Naive thymus-derived CD8-positive, alpha-beta T cell (primary cell): ENCODE data around the gene KLRC2. TPM values are rescaled to one million over a fixed set of nuclear protein-coding genes. Genes with fewer than 3 reads are reported as not detected.
"Not testable (repeated sequence)": the region's sequence is repeated elsewhere in the genome, so short reads cannot be mapped to it uniquely, and the experiment has no call there.

Experiments
- ATAC-seq, 2 donors: fragments of 150-1000 bp; cut with Tn5 transposase in 1 of 2; sonication (Bioruptor Pico), chemical (Tn5 transposase) in 1 of 2; 1 replicate in 1 of 2; 2 replicates in 1 of 2; pipeline ENCODE4 v1.10.0; 2021; ENCODE audit warnings: mild to moderate bottlenecking in 2 of 2, moderate library complexity in 2 of 2
- POLR2A ChIA-PET: fragments of 350-600 bp; sonication (Branson Sonifier 250); formaldehyde crosslinking; loops from one replicate; lab custom pipeline; 2021; ENCODE audit warnings: antibody characterized with exemption; lab: Charles Lee
- DNase-seq, 10 donors: peaks; one replicate each; pipeline versions ENCODE4 v3.0.0 to v3.0.0-alpha.2; 2020 to 2022
- H3K27ac Mint-ChIP-seq, 10 donors: one replicate each; pipeline ENCODE4 v1.8.0; 2020 to 2022; ENCODE audit warnings: mild to moderate bottlenecking in 10 of 10, mixed read lengths in 10 of 10, moderate library complexity in 4 of 10, inconsistent platforms in 1 of 10
- H3K27me3 Mint-ChIP-seq, 5 donors: one replicate each; pipeline ENCODE4 v1.8.0; 2021 to 2022; ENCODE audit warnings: mixed read lengths in 5 of 5
- H3K36me3 Mint-ChIP-seq, 3 donors: one replicate each; pipeline ENCODE4 v1.8.0; 2020 to 2022; ENCODE audit warnings: mixed read lengths in 3 of 3, mild to moderate bottlenecking in 2 of 3, inconsistent platforms in 1 of 3
- H3K4me1 Mint-ChIP-seq, 4 donors: one replicate each; pipeline ENCODE4 v1.8.0; 2021 to 2022; ENCODE audit warnings: mixed read lengths in 4 of 4
- H3K4me3 Mint-ChIP-seq, 10 donors: one replicate each; pipeline ENCODE4 v1.8.0; 2020 to 2022; ENCODE audit warnings: mild to moderate bottlenecking in 10 of 10, mixed read lengths in 10 of 10, moderate library complexity in 6 of 10, inconsistent platforms in 1 of 10
- H3K9me3 Mint-ChIP-seq, 9 donors: one replicate each; pipeline ENCODE4 v1.8.0; 2020 to 2022; ENCODE audit warnings: mixed read lengths in 9 of 9, mild to moderate bottlenecking in 3 of 9, inconsistent platforms in 1 of 9, moderate library complexity in 1 of 9
- polyA plus RNA-seq, 3 donors: library from polyadenylated mRNA; unstranded; fragments of 300-500 nt; fragmentation: Illumina TruSeq; gene quantifications; one replicate each; pipeline ENCODE4 v1.2.3, GENCODE V29; 2021
- total RNA-seq, 8 experiments: library from RNA in 2 of 8; stranded (reverse) in 2 of 8; gene quantifications; one replicate each; pipeline ENCODE4 v1.2.3 and lab custom pipeline; 2021 to 2026

Gene KLRC2
- total and polyA plus RNA-seq, 5 experiments from 2014 or later: 0.62 to 25.0 (median 1.9) TPM

DNA sequence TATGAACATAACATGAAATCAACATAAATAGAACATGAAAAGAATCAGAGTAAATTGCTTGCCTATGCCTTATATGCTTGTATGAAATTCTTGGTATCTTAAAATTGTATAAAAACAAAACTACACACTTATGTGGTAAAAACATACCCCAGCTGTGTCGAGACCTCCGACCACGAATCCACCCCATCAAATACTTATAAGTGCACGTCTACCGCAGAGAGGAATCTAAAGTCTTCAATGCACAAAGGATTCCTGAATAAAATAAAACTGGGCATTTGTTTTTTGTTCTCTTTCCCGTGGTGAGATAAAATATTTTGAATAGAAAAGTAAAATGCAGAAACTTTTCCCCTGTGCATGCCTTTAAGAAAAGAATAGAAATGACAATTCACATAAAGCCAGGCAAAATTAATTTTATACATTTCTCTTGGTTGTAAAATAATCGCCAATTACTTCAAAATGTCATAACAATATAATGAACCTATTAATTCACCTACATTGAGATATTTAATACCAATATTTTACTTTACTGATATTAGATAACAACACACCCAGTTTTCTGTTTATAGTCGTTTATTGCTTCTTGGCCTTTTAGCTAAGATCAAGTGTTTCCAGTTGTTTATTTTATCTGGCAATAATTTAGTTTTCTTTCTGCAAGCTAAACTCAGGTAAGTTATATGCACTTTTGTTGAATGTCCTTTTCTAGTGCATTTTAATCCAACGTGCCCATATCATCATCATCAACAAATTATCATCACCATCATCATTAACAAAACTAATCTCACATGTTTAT lies 47.0 kb downstream of the KLRC2 start:
- peak overlapping the region; percentile 90 to 98 (median 96) for H3K27ac Mint-ChIP-seq
- peak overlapping the region; percentile 87 to 96 (median 92) for H3K4me3 Mint-ChIP-seq
- no peaks in the 10 kb centered on the region for H3K9me3 Mint-ChIP-seq
- ATAC-seq (peak; percentile 26 to 40), DNase-seq (peak in 6 of 10 donors; percentile 26 to 65 (median 58))
- H3K36me3 Mint-ChIP-seq: peaks cover 40 to 48% (median 47%) of the 10 kb centered on the region in 3 donors
- POLR2A ChIA-PET: interaction anchor here (0.6 to 5.9 kb wide), 13 partner anchors 9 to 171 kb away, joined by 3 to 57 read pairs (median 5); partner anchors contain the start of gene KLRC4
- peaks cover 18 to 47% (median 33%) of the 10 kb centered on the region in 4 donors for H3K4me1 Mint-ChIP-seq
- no peaks in the 10 kb centered on the region for H3K27me3 Mint-ChIP-seq

DNA sequence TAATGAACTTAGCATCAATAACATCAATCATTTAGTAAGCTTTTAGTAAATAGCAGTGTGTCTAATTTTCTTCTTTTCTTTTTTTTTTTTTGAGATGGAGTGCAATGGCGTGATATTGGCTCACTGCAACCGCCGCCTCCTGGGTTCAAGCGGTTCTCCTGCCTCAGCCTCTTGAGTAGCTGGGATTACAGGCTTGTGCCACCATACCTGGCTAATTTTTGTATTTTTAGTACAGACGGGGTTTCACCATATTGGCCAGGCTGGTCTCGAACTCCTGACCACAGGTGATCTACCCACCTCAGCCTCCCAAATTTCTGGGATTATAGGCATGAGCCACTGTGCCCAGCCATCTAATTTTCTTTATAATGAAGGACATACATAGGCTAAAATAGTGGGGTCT lies 48.3 kb downstream of the KLRC2 start:
- not testable (repeated sequence) for DNase-seq, ATAC-seq, H3K9me3 Mint-ChIP-seq, H3K27me3 Mint-ChIP-seq
- peak overlapping the region; percentile 89 to 98 (median 96) for H3K27ac Mint-ChIP-seq
- POLR2A ChIA-PET: interaction anchor here (0.7 to 5.9 kb wide), 13 partner anchors 8 to 172 kb away, joined by 3 to 57 read pairs (median 12); partner anchors contain the start of gene KLRC4
- H3K36me3 Mint-ChIP-seq: peaks cover 48 to 59% (median 51%) of the 10 kb centered on the region in 3 donors
- peaks cover 17 to 50% (median 29%) of the 10 kb centered on the region in 4 donors for H3K4me1 Mint-ChIP-seq
- peak overlapping the region; percentile 88 to 96 (median 92) for H3K4me3 Mint-ChIP-seq

DNA sequence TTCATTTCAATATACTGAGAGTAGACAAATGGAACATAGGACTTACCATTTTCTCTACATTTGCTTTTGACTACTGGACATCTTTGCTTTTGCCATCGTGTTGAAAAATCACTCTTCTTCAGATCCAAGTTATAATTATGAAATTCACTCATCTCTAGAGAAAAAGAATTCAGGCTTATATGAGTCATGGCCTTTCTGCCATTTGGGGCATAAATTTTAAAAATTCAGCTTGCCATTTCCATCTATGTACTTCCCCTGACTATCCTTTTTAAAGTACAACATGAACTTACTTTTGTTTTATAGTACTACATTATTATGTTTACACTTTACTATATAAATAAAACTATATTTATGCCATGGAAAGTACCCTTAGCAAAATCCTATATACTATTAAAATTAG lies 49.0 kb downstream of the KLRC2 start:
- DNase-seq: no peak
- no peaks in the 10 kb centered on the region for H3K27me3 Mint-ChIP-seq
- H3K4me1 Mint-ChIP-seq: peaks cover 20 to 49% (median 28%) of the 10 kb centered on the region in 4 donors
- peaks cover 54 to 64% (median 57%) of the 10 kb centered on the region in 3 donors for H3K36me3 Mint-ChIP-seq
- POLR2A ChIA-PET: interaction anchor here (0.7 to 5.9 kb wide), 11 partner anchors 8 to 173 kb away, joined by 3 to 57 read pairs (median 12); no protein-coding TSS in a partner anchor
- peak overlapping the region; percentile 88 to 96 (median 92) for H3K4me3 Mint-ChIP-seq
- no peaks in the 10 kb centered on the region for H3K9me3 Mint-ChIP-seq
- H3K27ac Mint-ChIP-seq: peak overlapping the region; percentile 88 to 98 (median 96)
- no peak for ATAC-seq

DNA sequence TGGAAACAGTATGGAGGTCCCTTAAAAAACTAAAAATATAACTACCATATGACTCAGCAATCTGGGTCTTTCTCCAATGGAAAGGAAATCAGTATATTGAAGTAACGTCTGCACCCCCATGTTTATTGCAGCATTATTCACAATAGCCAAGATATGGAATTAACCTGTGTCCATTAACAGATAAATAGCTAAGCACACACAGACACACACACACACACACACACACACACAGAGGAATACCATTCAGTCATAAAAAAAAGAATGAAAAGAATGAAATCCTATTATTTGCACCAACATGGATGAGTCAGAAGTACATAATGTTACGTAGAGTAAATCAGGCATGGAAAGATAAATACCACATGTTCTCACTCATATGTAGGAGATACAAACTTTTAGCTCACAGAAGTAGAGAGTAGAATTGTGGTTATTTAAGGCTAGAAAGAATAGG lies 50.6 kb downstream of the KLRC2 start:
- peaks cover 0 to 4% (median 0%) of the 10 kb centered on the region in 9 donors for H3K9me3 Mint-ChIP-seq
- ATAC-seq (peak; percentile 24 to 40), DNase-seq (no peak)
- POLR2A ChIA-PET: interaction anchor here (0.5 to 5.9 kb wide), 13 partner anchors 9 to 174 kb away, joined by 3 to 57 read pairs (median 7); partner anchors contain the start of gene KLRC4
- H3K27ac Mint-ChIP-seq: peak overlapping the region; percentile 86 to 98 (median 94)
- H3K36me3 Mint-ChIP-seq: peaks cover 64 to 81% (median 74%) of the 10 kb centered on the region in 3 donors
- H3K4me1 Mint-ChIP-seq: peaks cover 28 to 57% (median 36%) of the 10 kb centered on the region in 4 donors
- H3K4me3 Mint-ChIP-seq: peak overlapping the region; percentile 85 to 96 (median 90)
- no peaks in the 10 kb centered on the region for H3K27me3 Mint-ChIP-seq

DNA sequence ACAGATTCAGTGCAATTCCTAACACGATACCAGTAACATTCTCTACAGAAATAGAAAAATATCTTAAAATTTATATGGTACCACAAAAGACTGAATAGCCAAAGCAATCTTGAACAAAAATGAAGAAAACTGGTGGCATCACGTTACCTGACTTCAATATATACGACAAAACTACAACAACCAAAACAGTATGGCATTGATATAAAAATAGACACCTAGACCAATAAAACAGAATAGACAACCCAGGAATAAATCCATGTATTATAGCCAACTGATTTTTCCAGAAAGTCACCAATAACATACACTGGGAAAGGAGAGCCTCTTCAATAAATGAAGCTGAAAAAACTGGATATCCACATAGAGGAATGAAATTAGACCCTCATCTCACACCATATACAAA lies 51.6 kb downstream of the KLRC2 start:
- H3K27ac Mint-ChIP-seq: peak overlapping the region; percentile 86 to 98 (median 94)
- POLR2A ChIA-PET: interaction anchor here (0.6 to 5.9 kb wide), 5 partner anchors 10 to 170 kb away, joined by 3 to 57 read pairs (median 7); partner anchors contain the start of gene KLRC4
- peaks cover 28 to 56% (median 39%) of the 10 kb centered on the region in 4 donors for H3K4me1 Mint-ChIP-seq
- peaks cover 58 to 86% (median 76%) of the 10 kb centered on the region in 3 donors for H3K36me3 Mint-ChIP-seq
- H3K9me3 Mint-ChIP-seq: peaks cover 0 to 4% (median 0%) of the 10 kb centered on the region in 9 donors
- no peaks in the 10 kb centered on the region for H3K27me3 Mint-ChIP-seq
- peak overlapping the region; percentile 85 to 96 (median 90) for H3K4me3 Mint-ChIP-seq
- ATAC-seq (no peak), DNase-seq (no peak)

DNA sequence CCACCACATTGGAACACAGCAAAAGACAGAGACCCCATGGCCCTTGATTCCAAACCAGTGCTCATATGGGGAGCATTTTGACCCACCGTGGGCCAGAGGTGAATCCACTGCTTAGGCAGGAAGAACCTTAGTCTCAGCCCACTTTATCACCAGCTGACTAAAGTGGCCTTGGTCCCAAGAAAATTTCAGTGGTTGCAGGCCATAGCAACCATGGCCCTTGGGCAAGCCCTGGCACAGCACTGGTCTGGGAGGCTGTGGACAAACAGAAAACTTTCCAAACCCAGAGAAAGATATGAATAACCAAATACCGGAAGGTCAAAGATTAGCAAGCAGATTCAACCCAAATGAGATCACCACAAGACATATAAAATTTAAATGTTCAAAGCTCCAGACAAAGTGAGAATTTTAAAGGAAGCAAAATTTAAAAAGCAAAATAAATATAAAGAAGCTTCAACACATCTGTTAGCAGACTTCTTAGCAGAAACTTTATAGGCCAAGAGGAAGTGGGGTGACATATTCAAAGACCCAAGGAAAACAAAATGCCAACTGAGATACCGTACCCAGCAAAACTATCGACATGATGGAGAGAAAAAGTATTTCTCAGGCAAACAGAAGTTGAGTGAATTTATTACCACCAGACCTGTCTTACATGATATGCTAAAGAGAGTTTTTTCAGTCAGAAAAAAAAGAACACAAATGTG lies 53.7 kb downstream of the KLRC2 start:
- Mint-ChIP-seq H3K27me3 (no peaks in the 10 kb centered on the region), H3K4me3 (peak overlapping the region; percentile 85 to 96 (median 90)), H3K36me3 (peaks cover 46 to 92% (median 83%) of the 10 kb centered on the region in 3 donors), H3K27ac (peak overlapping the region; percentile 81 to 98 (median 94)), H3K9me3 (peaks cover 0 to 4% (median 0%) of the 10 kb centered on the region in 9 donors), H3K4me1 (peaks cover 28 to 66% (median 55%) of the 10 kb centered on the region in 4 donors)
- DNase-seq (no peak), ATAC-seq (peak; percentile 44 to 60)
- POLR2A ChIA-PET: interaction anchor here (0.8 to 3.6 kb wide), 9 partner anchors 10 to 179 kb away, joined by 3 to 34 read pairs (median 5); no protein-coding TSS in a partner anchor

Other genes starting within 250 kb of the KLRC2 start
- gene GABARAPL1, start 223.1 kb downstream of the KLRC2 start, total RNA-seq: 10 to 100 TPM; 55.5 to 56.1 TPM
- 10 to 100 TPM; 10.0 to 35.3 (median 12.2) TPM for gene GABARAPL1, start 223.1 kb downstream of the KLRC2 start, polyA plus RNA-seq
- gene KLRD1, start 128.1 kb downstream of the KLRC2 start, total RNA-seq: 1 to 10 TPM; 4.3 to 5.0 TPM
- gene KLRD1, start 128.1 kb downstream of the KLRC2 start, polyA plus RNA-seq: 100 to 1,000 TPM in 1 of 3 donors, 1 to 10 TPM in 2; 4.3 to 271 (median 7.6) TPM
- 100 to 1,000 TPM; 792 to 865 TPM for gene KLRK1, start 46.0 kb downstream of the KLRC2 start, total RNA-seq
- gene KLRK1, start 46.0 kb downstream of the KLRC2 start, polyA plus RNA-seq: 100 to 1,000 TPM; 525 to 619 (median 611) TPM
- gene KLRC4, start 26.3 kb downstream of the KLRC2 start, total RNA-seq: 10 to 100 TPM; 55.4 to 57.6 TPM
- 10 to 100 TPM in 2 of 3 donors, 1 to 10 TPM in 1; 1.3 to 31.8 (median 13.6) TPM for gene KLRC4, start 26.3 kb downstream of the KLRC2 start, polyA plus RNA-seq
- gene KLRC3, start 15.4 kb downstream of the KLRC2 start, total RNA-seq: 1 to 10 TPM; 3.2 to 4.6 TPM
- 1 to 10 TPM; 2.2 to 6.4 (median 3.9) TPM for gene KLRC3, start 15.4 kb downstream of the KLRC2 start, polyA plus RNA-seq
- gene KLRC1, start 17.4 kb upstream of the KLRC2 start, total RNA-seq: 1 to 10 TPM; 4.4 TPM
- 1 to 10 TPM in 1 of 3 donors, under 1 TPM in 2; 0.32 to 1.1 (median 0.91) TPM for gene KLRC1, start 17.4 kb upstream of the KLRC2 start, polyA plus RNA-seq
- 1 to 10 TPM; 2.4 TPM for gene EIF2S3B, start 69.9 kb upstream of the KLRC2 start, total RNA-seq
- gene EIF2S3B, start 69.9 kb upstream of the KLRC2 start, polyA plus RNA-seq: under 1 TPM; 0.30 to 0.88 (median 0.82) TPM
- 10 to 100 TPM; 34.3 to 39.1 TPM for gene MAGOHB, start 177.6 kb upstream of the KLRC2 start, total RNA-seq
- gene MAGOHB, start 177.6 kb upstream of the KLRC2 start, polyA plus RNA-seq: 10 to 100 TPM; 44.1 to 77.3 (median 53.9) TPM
- gene STYK1, start 238.0 kb upstream of the KLRC2 start, total RNA-seq: under 1 TPM; 0.10 to 0.19 TPM
- gene STYK1, start 238.0 kb upstream of the KLRC2 start, polyA plus RNA-seq: under 1 TPM in 1 of 3 donors, not detected in 2; 0.47 TPM